K562 (cell line): ENCODE data around the gene WIPF2.

Experiments used
- ETS2 ChIP-seq: IDR thresholded peaks from 2 replicates; pipeline ENCODE4 v1.6.1; 2016; ENCODE audit warnings: borderline replicate concordance, missing genetic modification characterization, mild to moderate bottlenecking, moderate library complexity, missing compliant biosample characterization; ENCODE audit not compliant: poor library complexity, severe bottlenecking
- KLF1 ChIP-seq: fragments of 450-650 bp; IDR thresholded peaks from 2 replicates; pipeline ENCODE4 v1.6.1; 2016; ENCODE audit warnings: missing genetic modification characterization, missing compliant biosample characterization
- MEF2A ChIP-seq: IDR thresholded peaks from 2 replicates; pipeline ENCODE4 v1.6.1; 2011; ENCODE audit warnings: low read depth, mild to moderate bottlenecking, low read length, moderate library complexity; ENCODE audit not compliant: control insufficient read depth
- TAF1 ChIP-seq: IDR thresholded peaks from 2 replicates; pipeline ENCODE4 v1.6.1; 2011; ENCODE audit warnings: mild to moderate bottlenecking, low read length, moderate library complexity; ENCODE audit not compliant: insufficient read depth, control insufficient read depth, severe bottlenecking; ENCODE audit errors: extremely low read depth
- TEAD4 ChIP-seq, 2 experiments: sonication (generic) in 1 of 2; formaldehyde crosslinking in 1 of 2; IDR thresholded peaks; 2 replicates each; pipeline versions ENCODE4 v1.6.1 to v1.8.0; 2012 to 2022; ENCODE audit warnings: borderline replicate concordance in 1 of 2, inconsistent platforms in 1 of 2, low read length in 1 of 2, mild to moderate bottlenecking in 1 of 2, missing genetic modification reagents in 1 of 2
- ZBED1 ChIP-seq: IDR thresholded peaks from 2 replicates; pipeline ENCODE4 v1.6.1; 2014
- ZNF780A ChIP-seq: fragments of 250-450 bp; sonication (Bioruptor Pico); IDR thresholded peaks from 2 replicates; pipeline ENCODE4 v1.5.0; 2021; ENCODE audit warnings: mild to moderate bottlenecking
- TF ChIP-seq, protein P1 (sequence below), 3 experiments: IDR thresholded peaks in 2 of 3; conservative IDR thresholded peaks in 1 of 3; 2 replicates each; pipeline ENCODE4 v1.5.1; 2011 to 2012; ENCODE audit warnings: low read length in 3 of 3, mild to moderate bottlenecking in 3 of 3, control low read depth in 2 of 3, improper control_type of control experiment in 1 of 3, inconsistent platforms in 1 of 3, low read depth in 1 of 3, mixed read lengths in 1 of 3, moderate library complexity in 1 of 3; ENCODE audit not compliant: insufficient read depth in 2 of 3

DNA sequence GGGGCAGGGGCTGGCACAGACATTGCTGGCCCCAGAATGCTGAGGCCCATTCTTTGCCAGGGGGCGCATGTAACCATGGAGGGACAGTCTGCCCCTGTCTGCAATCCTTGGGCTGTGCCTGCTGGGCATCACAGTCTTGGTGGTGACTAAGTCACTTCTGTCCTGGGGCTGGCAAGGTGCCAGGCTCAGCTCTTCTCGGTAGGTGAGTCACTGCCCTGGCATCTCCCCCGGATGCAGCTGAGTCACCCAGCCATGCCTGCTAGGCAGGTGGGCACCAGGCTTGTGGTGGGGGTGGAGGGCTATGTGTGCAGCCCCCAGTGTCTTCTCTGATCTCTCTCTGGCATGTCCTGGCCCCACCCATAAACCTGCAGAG lies 95.5 kb downstream of the WIPF2 start:
- no peak for TF ChIP-seq KLF1 (tag)
- no peak for TF ChIP-seq MEF2A
- no peak for TF ChIP-seq ZBED1
- TF ChIP-seq, protein P1, sequence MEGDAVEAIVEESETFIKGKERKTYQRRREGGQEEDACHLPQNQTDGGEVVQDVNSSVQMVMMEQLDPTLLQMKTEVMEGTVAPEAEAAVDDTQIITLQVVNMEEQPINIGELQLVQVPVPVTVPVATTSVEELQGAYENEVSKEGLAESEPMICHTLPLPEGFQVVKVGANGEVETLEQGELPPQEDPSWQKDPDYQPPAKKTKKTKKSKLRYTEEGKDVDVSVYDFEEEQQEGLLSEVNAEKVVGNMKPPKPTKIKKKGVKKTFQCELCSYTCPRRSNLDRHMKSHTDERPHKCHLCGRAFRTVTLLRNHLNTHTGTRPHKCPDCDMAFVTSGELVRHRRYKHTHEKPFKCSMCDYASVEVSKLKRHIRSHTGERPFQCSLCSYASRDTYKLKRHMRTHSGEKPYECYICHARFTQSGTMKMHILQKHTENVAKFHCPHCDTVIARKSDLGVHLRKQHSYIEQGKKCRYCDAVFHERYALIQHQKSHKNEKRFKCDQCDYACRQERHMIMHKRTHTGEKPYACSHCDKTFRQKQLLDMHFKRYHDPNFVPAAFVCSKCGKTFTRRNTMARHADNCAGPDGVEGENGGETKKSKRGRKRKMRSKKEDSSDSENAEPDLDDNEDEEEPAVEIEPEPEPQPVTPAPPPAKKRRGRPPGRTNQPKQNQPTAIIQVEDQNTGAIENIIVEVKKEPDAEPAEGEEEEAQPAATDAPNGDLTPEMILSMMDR (IDR thresholded peaks at IDR 0.05 in 2 of 3, conservative IDR thresholded peaks at IDR 0.05 in 1 of 3; ENCODE audit: insufficient read depth in 2 of 3, low read depth in 1 of 3, low read length in 3 of 3) = no peak
- TF ChIP-seq ZNF780A (CRISPR knock-in tag) = no peak
- no peak for TF ChIP-seq ETS2 (tag)
- no peak for TF ChIP-seq TEAD4 (IDR thresholded peaks at IDR 0.05; ENCODE audit: low read length)
- TF ChIP-seq TEAD4 (CRISPR knock-in tag; IDR thresholded peaks at IDR 0.05; ENCODE audit: borderline replicate concordance) = no peak
- TF ChIP-seq TAF1 = no peak
